A549 (cell line): ENCODE data around the gene ARHGEF10L. TPM values are rescaled to one million over a fixed set of nuclear protein-coding genes. Genes with fewer than 3 reads are reported as not detected.

Experiments used
- ATAC-seq, 2 experiments: fragments of 200-7000 bp in 1 of 2; fragments of >200 bp in 1 of 2; cut with Nextera tagmentation in 1 of 2; cut with Tn5 transposase in 1 of 2; 3 replicates each; pipeline versions ENCODE4 v1.8.0 to v1.9.1; 2018 to 2020; ENCODE audit warnings: mild to moderate bottlenecking in 1 of 2, moderate library complexity in 1 of 2
- CTCF ChIA-PET: fragments of 300-600 bp; sonication (Branson Sonifier 250); formaldehyde crosslinking; extraction: SDS; loops from one replicate; lab custom pipeline; 2021; ENCODE audit warnings: antibody characterized with exemption, inconsistent platforms; lab: Yijun Ruan, JAX
- POLR2A ChIA-PET: fragments of 350-600 bp; formaldehyde crosslinking; extraction: SDS; loops from one replicate; lab custom pipeline; 2021; ENCODE audit warnings: antibody characterized with exemption, inconsistent platforms; lab: Yijun Ruan, JAX
- DNase-seq, 2 experiments: peaks; one replicate each; pipeline versions ENCODE4 v3.0.0 to v3.0.0-alpha.2; 2011 to 2016; ENCODE audit warnings: low read depth in 1 of 2, low spot score in 1 of 2
- FAIRE-seq: peaks from 2 replicates; lab custom pipeline; 2011; peaks lifted over from hg19 to GRCh38; lab: Jason Lieb, UNC
- H3K27ac ChIP-seq, 2 experiments: fragments of >200 bp; sonication (Bioruptor Twin); formaldehyde crosslinking; 3 replicates each; pipeline ENCODE4 v1.5.1; 2016 to 2017
- H3K4me1 ChIP-seq: fragments of >200 bp; sonication (Bioruptor Twin); formaldehyde crosslinking; 3 replicates; pipeline ENCODE4 v1.6.1; 2016
- H3K4me2 ChIP-seq: fragments of >200 bp; sonication (Bioruptor Twin); formaldehyde crosslinking; 3 replicates; pipeline ENCODE4 v1.6.1; 2016
- H3K4me3 ChIP-seq: fragments of >200 bp; sonication (Bioruptor Twin); formaldehyde crosslinking; 3 replicates; pipeline ENCODE4 v1.5.1; 2016
- H3K9me3 ChIP-seq: fragments of >200 bp; sonication (Bioruptor Twin); formaldehyde crosslinking; 3 replicates; pipeline ENCODE4 v1.6.1; 2016
- BHLHE40 ChIP-seq: IDR thresholded peaks from 2 replicates; pipeline ENCODE4 v1.6.1; 2012; ENCODE audit warnings: low read depth, low read length, inconsistent platforms
- CBX8 ChIP-seq: fragments of 200-600 bp; sonication (generic); IDR thresholded peaks from 2 replicates; pipeline ENCODE4 v1.6.1; 2016
- CHD2 ChIP-seq: fragments of 150-350 bp; IDR thresholded peaks from 2 replicates; pipeline ENCODE4 v1.6.1; 2014; ENCODE audit warnings: low read length; ENCODE audit not compliant: partially characterized antibody
- CHD4 ChIP-seq: fragments of 200-600 bp; sonication (generic); IDR thresholded peaks from 2 replicates; pipeline ENCODE4 v1.6.1; 2016; ENCODE audit warnings: antibody characterized with exemption, mild to moderate bottlenecking, borderline replicate concordance
- EHF ChIP-seq: fragments of 250-450 bp; sonication (Bioruptor Pico); IDR thresholded peaks from 2 replicates; pipeline ENCODE4 v1.5.0; 2020; ENCODE audit warnings: mild to moderate bottlenecking
- ELK1 ChIP-seq: fragments of 150-350 bp; IDR thresholded peaks from 2 replicates; pipeline ENCODE4 v1.6.1; 2014; ENCODE audit warnings: low read depth, mild to moderate bottlenecking, low read length
- EP300 ChIP-seq, 2 experiments: fragments of >200 bp; sonication (Bioruptor Twin); formaldehyde crosslinking; IDR thresholded peaks; 2 replicates in 1 of 2; 3 replicates in 1 of 2; pipeline ENCODE4 v1.6.1; 2016 to 2017
- ESRRA ChIP-seq: fragments of 150-350 bp; IDR thresholded peaks from 2 replicates; pipeline ENCODE4 v1.6.1; 2014; ENCODE audit warnings: mild to moderate bottlenecking, low read length, borderline replicate concordance
- FOSB ChIP-seq: fragments of 250-450 bp; sonication (Bioruptor Pico); IDR thresholded peaks from 2 replicates; pipeline ENCODE4 v1.5.0; 2020; ENCODE audit warnings: mild to moderate bottlenecking, moderate library complexity
- FOSL2 ChIP-seq, 2 experiments: fragments of 450-650 bp in 1 of 2; fragments of >200 bp in 1 of 2; sonication (Bioruptor Twin) in 1 of 2; formaldehyde crosslinking; IDR thresholded peaks; 2 replicates each; pipeline versions ENCODE4 v1.5.0 to v1.6.1; 2016 to 2020; ENCODE audit warnings: mild to moderate bottlenecking in 1 of 2, moderate library complexity in 1 of 2
- FOXS1 ChIP-seq: fragments of 250-450 bp; sonication (Bioruptor Pico); IDR thresholded peaks from 2 replicates; pipeline ENCODE4 v1.5.0; 2020; ENCODE audit warnings: mild to moderate bottlenecking, moderate library complexity
- GATA3 ChIP-seq: IDR thresholded peaks from 2 replicates; pipeline ENCODE4 v1.6.1; 2012; ENCODE audit warnings: borderline replicate concordance
- HOXB13 ChIP-seq: fragments of 250-450 bp; sonication (Bioruptor Pico); IDR thresholded peaks from 2 replicates; pipeline ENCODE4 v1.5.0; 2020; ENCODE audit warnings: low read depth, mild to moderate bottlenecking, moderate library complexity
- HOXB5 ChIP-seq: fragments of 250-450 bp; sonication (Bioruptor Pico); IDR thresholded peaks from 2 replicates; pipeline ENCODE4 v1.5.0; 2020; ENCODE audit warnings: mild to moderate bottlenecking, moderate library complexity
- JUNB ChIP-seq: fragments of >200 bp; sonication (Bioruptor Twin); formaldehyde crosslinking; IDR thresholded peaks from 2 replicates; pipeline ENCODE4 v1.6.1; 2016
- KDM5A ChIP-seq: fragments of 200-600 bp; sonication (generic); IDR thresholded peaks from 2 replicates; pipeline ENCODE4 v1.6.1; 2016; ENCODE audit warnings: antibody characterized with exemption, mild to moderate bottlenecking
- MAFK ChIP-seq: fragments of 450-650 bp; IDR thresholded peaks from 2 replicates; pipeline ENCODE4 v1.6.1; 2014; ENCODE audit not compliant: partially characterized antibody
- MYC ChIP-seq: IDR thresholded peaks from 2 replicates; pipeline ENCODE4 v1.6.1; 2012; ENCODE audit warnings: mild to moderate bottlenecking, inconsistent platforms, low read length, improper control_type of control experiment, borderline replicate concordance
- NFE2L2 ChIP-seq: fragments of 150-350 bp; conservative IDR thresholded peaks from 2 replicates; pipeline ENCODE4 v1.6.1; 2014; ENCODE audit warnings: low read length
- NR3C1 ChIP-seq: fragments of >200 bp; sonication (Bioruptor Twin); formaldehyde crosslinking; IDR thresholded peaks from 3 replicates; pipeline ENCODE4 v1.6.1; 2017
- PBX3 ChIP-seq: IDR thresholded peaks from 2 replicates; pipeline ENCODE4 v1.6.1; 2012
- POLR2A ChIP-seq: IDR thresholded peaks from 2 replicates; pipeline ENCODE4 v1.6.1; 2012; ENCODE audit warnings: mild to moderate bottlenecking, low read length
- RARB ChIP-seq: fragments of 250-450 bp; sonication (Bioruptor Pico); IDR thresholded peaks from 2 replicates; pipeline ENCODE4 v1.8.0; 2021; ENCODE audit warnings: mild to moderate bottlenecking, moderate library complexity
- RCOR1 ChIP-seq: fragments of 150-350 bp; IDR thresholded peaks from 2 replicates; pipeline ENCODE4 v1.6.1; 2014; ENCODE audit warnings: antibody characterized with exemption, low read length, low read depth
- RFX5 ChIP-seq: fragments of 450-650 bp; IDR thresholded peaks from 2 replicates; pipeline ENCODE4 v1.7.1; 2014; ENCODE audit warnings: antibody characterized with exemption, mild to moderate bottlenecking, moderate library complexity
- RNF2 ChIP-seq: fragments of 200-600 bp; sonication (generic); IDR thresholded peaks from 2 replicates; pipeline ENCODE4 v1.6.1; 2016; ENCODE audit warnings: low read depth, mild to moderate bottlenecking, antibody characterized with exemption, moderate library complexity, borderline replicate concordance
- SREBF2 ChIP-seq: fragments of 450-650 bp; IDR thresholded peaks from 2 replicates; pipeline ENCODE4 v1.6.1; 2014; ENCODE audit warnings: mild to moderate bottlenecking, moderate library complexity
- TFCP2L1 ChIP-seq: fragments of 250-450 bp; sonication (Bioruptor Pico); IDR thresholded peaks from 2 replicates; pipeline ENCODE4 v1.5.0; 2021; ENCODE audit warnings: mild to moderate bottlenecking
- ZFP36 ChIP-seq: fragments of 450-650 bp; IDR thresholded peaks from 2 replicates; pipeline ENCODE4 v1.6.1; 2014; ENCODE audit warnings: borderline replicate concordance; ENCODE audit not compliant: partially characterized antibody
- ZSCAN20 ChIP-seq: fragments of 250-450 bp; sonication (Bioruptor Pico); IDR thresholded peaks from 2 replicates; pipeline ENCODE4 v1.8.0; 2022; ENCODE audit warnings: mild to moderate bottlenecking, moderate library complexity
- WGBS: methylation state at CpG from one replicate; pipeline ENCODE4 v1.1.6; 2017; ENCODE audit errors: missing lambda C conversion rate; 5-methylcytosine and 5-hydroxymethylcytosine counted together
- polyA plus RNA-seq, 4 experiments: library from polyadenylated mRNA; depleted of rRNA in 3 of 4; stranded (reverse); fragments of >200 nt; fragmentation: RNase III in 1 of 4; extraction: RNeasy Plus Mini Kit Qiagen cat#74134 plus additional on column Dnase treatment in 1 of 4; gene quantifications; 2 replicates in 3 of 4; 3 replicates in 1 of 4; pipeline ENCODE4 v1.2.3, GENCODE V29; 2011 to 2017
- TF ChIP-seq, protein P1 (sequence below): fragments of 250-450 bp; sonication (Bioruptor Pico); IDR thresholded peaks from 2 replicates; pipeline ENCODE4 v1.5.0; 2020; ENCODE audit warnings: low read depth, mild to moderate bottlenecking, moderate library complexity

ARHGEF10L gene
- polyA plus RNA-seq, 2 of the 4 experiments (the other 2 are of a cell fraction), result 3.5 to 5.2 TPM

DNA sequence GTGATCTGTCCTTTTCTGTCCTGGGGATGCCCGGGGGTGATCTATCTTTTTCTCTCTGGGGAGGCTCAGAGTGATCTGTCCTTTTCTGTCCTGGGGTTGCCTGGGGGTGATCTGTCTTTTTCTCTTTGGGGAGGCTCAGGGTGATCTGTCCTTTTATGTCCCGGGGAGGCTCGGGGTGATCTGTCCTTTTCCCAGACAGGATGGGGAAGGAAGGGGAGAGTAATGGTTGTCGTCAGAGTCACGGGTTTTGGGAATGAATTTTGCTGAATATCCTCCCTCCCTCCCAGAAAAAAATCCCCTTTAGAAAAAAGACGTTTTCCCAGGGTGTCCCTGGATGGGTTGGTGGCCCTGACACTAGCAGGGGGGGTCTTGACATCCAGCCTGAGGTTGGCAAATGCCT is 91.5 kb downstream of the ARHGEF10L start:
- no peaks in the 10 kb centered on the region for H3K9me3 ChIP-seq
- DNase-seq (no peak), FAIRE-seq (no peak), ATAC-seq (no peak)
- ChIA-PET POLR2A (no interaction called here), CTCF (interaction anchor here (0.8 kb wide), 1 partner anchor 480 kb away, joined by 3 read pairs; no protein-coding TSS in a partner anchor)
- no peak overlapping the region for H3K4me3 ChIP-seq
- 72% methylated on average over 6 of the region's 6 CpGs for WGBS
- TF ChIP-seq MYC (no peak), ZSCAN20 (CRISPR knock-in tag) (no peak)
- peaks cover 18% of the 10 kb centered on the region for H3K4me1 ChIP-seq
- no peak overlapping the region for H3K4me2 ChIP-seq
- H3K27ac ChIP-seq, result no peak overlapping the region

DNA sequence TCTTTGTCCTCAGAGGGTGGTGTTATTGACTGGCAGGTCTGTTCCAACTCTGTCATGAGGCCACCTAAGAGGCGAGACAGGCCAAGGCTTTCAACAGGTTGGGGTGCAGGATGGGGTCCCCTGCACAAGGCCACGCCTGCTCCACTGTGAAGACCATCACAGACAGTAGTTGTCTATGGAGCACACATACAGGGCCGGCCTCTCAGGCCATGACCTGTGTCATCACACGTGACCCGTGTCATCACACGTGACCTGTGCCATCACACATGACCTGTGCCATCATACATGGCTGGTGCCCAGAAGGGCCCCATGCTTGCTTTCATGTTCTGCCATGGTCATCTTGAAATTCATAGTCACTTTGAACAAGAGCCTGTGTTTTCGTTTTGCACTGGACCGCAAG is 91.9 kb downstream of the ARHGEF10L start:
- no peak for FAIRE-seq
- no peak for DNase-seq
- peaks cover 18% of the 10 kb centered on the region for H3K4me1 ChIP-seq
- no peaks in the 10 kb centered on the region for H3K9me3 ChIP-seq
- TF ChIP-seq RNF2, result no peak
- no peak for TF ChIP-seq EHF
- ChIA-PET CTCF (interaction anchor here (0.7 to 2.5 kb wide), 2 partner anchors 21 to 24 kb away, joined by 3 to 6 read pairs; no protein-coding TSS in a partner anchor), POLR2A (no interaction called here)
- no peak overlapping the region for H3K27ac ChIP-seq
- ATAC-seq, result no peak
- no peak overlapping the region for H3K4me2 ChIP-seq
- H3K4me3 ChIP-seq, result no peak overlapping the region
- 99% methylated on average over 7 of the region's 8 CpGs for WGBS

GRCh38 chr1:17632106-17632505 is 92.6 kb downstream of the ARHGEF10L start:
- CTCF ChIA-PET, result interaction anchor here (0.7 to 2.5 kb wide), 2 partner anchors 22 to 25 kb away, joined by 3 to 6 read pairs; no protein-coding TSS in a partner anchor
- no peak overlapping the region for H3K4me3 ChIP-seq

GRCh38 chr1:17632541-17633184 is 93.2 kb downstream of the ARHGEF10L start:
- DNase-seq, result peak; percentile 13 to 23
- Histone ChIP-seq H3K27ac (peak overlapping the region in 1 of 2 experiments; percentile 65; a peak in 2 of 6 replicates), H3K9me3 (no peaks in the 10 kb centered on the region), H3K4me2 (peak overlapping the region; percentile 21; the same call in 2 of the 3 replicates), H3K4me3 (no peak overlapping the region), H3K4me1 (peaks cover 18% of the 10 kb centered on the region)
- ChIA-PET CTCF (interaction anchor here (1.7 to 2.5 kb wide), 2 partner anchors 26 to 131 kb away, joined by 5 to 6 read pairs; no protein-coding TSS in a partner anchor), POLR2A (no interaction called here)
- FAIRE-seq, result no peak
- no peak for TF ChIP-seq KDM5A
- TF ChIP-seq BHLHE40, result no peak
- TF ChIP-seq CHD2, result no peak
- TF ChIP-seq GATA3, result no peak
- no peak for TF ChIP-seq ZFP36
- TF ChIP-seq HOXB13, result no peak
- TF ChIP-seq TFCP2L1 (CRISPR knock-in tag), result no peak
- no peak for TF ChIP-seq JUNB
- no peak for TF ChIP-seq NR3C1
- TF ChIP-seq POLR2A, result no peak
- TF ChIP-seq FOXS1 (CRISPR knock-in tag), result no peak
- no peak for TF ChIP-seq CBX8
- TF ChIP-seq, protein P1, sequence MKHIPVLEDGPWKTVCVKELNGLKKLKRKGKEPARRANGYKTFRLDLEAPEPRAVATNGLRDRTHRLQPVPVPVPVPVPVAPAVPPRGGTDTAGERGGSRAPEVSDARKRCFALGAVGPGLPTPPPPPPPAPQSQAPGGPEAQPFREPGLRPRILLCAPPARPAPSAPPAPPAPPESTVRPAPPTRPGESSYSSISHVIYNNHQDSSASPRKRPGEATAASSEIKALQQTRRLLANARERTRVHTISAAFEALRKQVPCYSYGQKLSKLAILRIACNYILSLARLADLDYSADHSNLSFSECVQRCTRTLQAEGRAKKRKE, result no peak
- no peak for TF ChIP-seq CHD4
- WGBS, result 27% methylated on average over 7 of the region's 12 CpGs
- peak; percentile 35 to 56; a peak in 4 of 6 replicates for ATAC-seq

More at GRCh38 chr1:17632106-17632505, 92.6 kb downstream of the ARHGEF10L start:
- WGBS, result 94% methylated on average over 14 of the region's 19 CpGs
- no peak for DNase-seq
- peak overlapping the region; percentile 21; the same call in 1 of the 3 replicates for H3K4me2 ChIP-seq
- POLR2A ChIA-PET, result no interaction called here
- no peak for FAIRE-seq
- peaks cover 18% of the 10 kb centered on the region for H3K4me1 ChIP-seq
- ATAC-seq, result no peak
- no peak for TF ChIP-seq NFE2L2
- TF ChIP-seq SREBF2, result no peak
- TF ChIP-seq ESRRA, result no peak
- TF ChIP-seq RFX5, result no peak
- no peak for TF ChIP-seq EP300 (IDR thresholded peaks at IDR 0.05)
- no peak for TF ChIP-seq FOSB (CRISPR knock-in tag)
- TF ChIP-seq HOXB5, result no peak
- no peak for TF ChIP-seq RCOR1
- no peak for TF ChIP-seq ZSCAN20 (CRISPR knock-in tag)
- no peak for TF ChIP-seq RARB (CRISPR knock-in tag)
- no peak for TF ChIP-seq JUNB
- no peak for TF ChIP-seq PBX3
- no peak for TF ChIP-seq MAFK
- no peak for TF ChIP-seq ELK1
- TF ChIP-seq FOSL2 (IDR thresholded peaks at IDR 0.05), result no peak
- no peak for TF ChIP-seq FOSL2 (CRISPR knock-in tag; IDR thresholded peaks at IDR 0.05)
- TF ChIP-seq, all 56 proteins: peak for 0
- H3K27ac ChIP-seq, result no peak overlapping the region
- H3K9me3 ChIP-seq, result no peaks in the 10 kb centered on the region
